Measurements from ENCODE around the gene PPP2R2B. TPM values are rescaled to one million over a fixed set of nuclear protein-coding genes. Genes with fewer than 3 reads are reported as not detected.

The PPP2R2B gene
- polyA plus RNA-seq, 1 donor (not counting 4 experiments of a cell fraction or from before 2014, with no cell fraction given): 0.33 TPM

DNA sequence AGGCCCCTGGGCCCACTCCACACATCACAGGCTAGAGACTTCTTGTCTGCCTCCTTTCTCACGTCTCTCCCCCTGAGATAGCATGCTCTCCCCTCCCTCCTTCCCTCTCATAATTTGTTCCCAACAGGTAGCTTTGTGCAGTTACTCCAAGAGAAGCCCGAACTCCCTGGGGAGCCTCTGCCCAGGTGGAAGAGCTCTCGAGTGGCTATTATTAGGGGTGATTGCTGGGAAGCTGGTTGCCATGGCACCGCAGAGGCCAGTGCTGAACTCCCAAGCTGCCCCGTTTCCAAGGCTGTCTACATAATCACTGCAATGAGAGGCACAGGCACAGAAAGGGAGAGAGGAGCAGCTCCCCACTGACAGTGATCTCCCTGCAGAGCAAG is 257.9 kb downstream of the PPP2R2B start:
- dilution Hi-C loops (cut with MboI; ENCODE audit: extremely low pct_ligation_motif_present, low sequenced_read_pairs): no loop called here
- H3K27me3 ChIP-seq (ENCODE audit: control insufficient read depth, extremely low read depth, insufficient read depth, low read length): no peaks in the 10 kb centered on the region
- no peak for FAIRE-seq

DNA sequence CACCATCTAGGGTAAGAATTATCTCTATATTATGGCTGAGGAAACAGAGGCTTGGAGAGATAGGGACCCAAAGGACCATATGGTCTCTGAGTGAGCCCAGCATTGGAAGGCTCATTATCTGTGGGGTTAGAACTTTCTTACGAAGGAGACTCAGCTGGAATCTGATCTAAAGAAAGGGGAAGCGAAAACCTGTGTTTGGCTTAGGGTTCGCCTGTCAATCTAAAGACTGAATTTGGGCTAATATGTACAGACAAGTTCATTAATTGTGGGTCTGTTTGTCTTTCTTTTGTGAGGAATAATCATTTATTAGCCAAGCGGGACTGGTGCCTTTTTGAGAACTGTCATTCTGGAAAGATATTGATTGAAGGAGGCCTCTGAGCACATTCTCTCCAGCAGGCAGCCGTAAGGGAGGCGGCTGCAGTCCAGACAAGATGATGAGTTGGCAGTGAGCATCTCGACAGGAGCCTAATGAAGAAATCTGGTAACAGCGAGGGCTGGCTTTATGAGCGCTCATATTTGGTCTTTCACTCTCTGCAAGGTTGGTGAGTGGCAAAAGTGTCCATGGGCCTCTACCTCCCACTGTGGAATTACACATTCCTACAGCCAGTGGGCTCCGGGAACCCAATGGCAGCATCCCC is 258.4 kb downstream of the PPP2R2B start:
- Histone ChIP-seq H3K27ac (ENCODE audit: control insufficient read depth, insufficient read depth, low read length) (no peak overlapping the region), H3K4me3 (ENCODE audit: control insufficient read depth in 2 of 3, extremely low read depth in 1 of 3, insufficient read depth in 2 of 3, low read depth in 1 of 3, low read length in 3 of 3) (no peak overlapping the region), H3K9me1 (ENCODE audit: control insufficient read depth, extremely low read depth, insufficient read depth, low read length) (no peaks in the 10 kb centered on the region), H4K20me1 (ENCODE audit: control insufficient read depth, extremely low read depth, insufficient read depth, low read length) (no peaks in the 10 kb centered on the region), H3K9me3 (ENCODE audit: control insufficient read depth, low read depth, low read length) (no peaks in the 10 kb centered on the region), H3K9ac (ENCODE audit: control insufficient read depth, extremely low read depth, insufficient read depth, low read length) (no peak overlapping the region), H2AFZ (ENCODE audit: control insufficient read depth, low read length) (no peak overlapping the region), H3K36me3 (ENCODE audit: control insufficient read depth in 2 of 2, extremely low read depth in 1 of 2, insufficient read depth in 2 of 2, low read length in 2 of 2) (no peaks in the 10 kb centered on the region), H3K4me2 (ENCODE audit: control insufficient read depth, extremely low read depth, insufficient read depth, low read depth, low read length) (no peak overlapping the region), H3K4me1 (ENCODE audit: control insufficient read depth, extremely low read depth, insufficient read depth, low read length) (no peaks in the 10 kb centered on the region), H3K79me2 (ENCODE audit: control insufficient read depth, insufficient read depth, low read length) (no peaks in the 10 kb centered on the region), H3K27me3 (ENCODE audit: control insufficient read depth, extremely low read depth, insufficient read depth, low read length) (no peaks in the 10 kb centered on the region)
- TF ChIP-seq, protein P1, sequence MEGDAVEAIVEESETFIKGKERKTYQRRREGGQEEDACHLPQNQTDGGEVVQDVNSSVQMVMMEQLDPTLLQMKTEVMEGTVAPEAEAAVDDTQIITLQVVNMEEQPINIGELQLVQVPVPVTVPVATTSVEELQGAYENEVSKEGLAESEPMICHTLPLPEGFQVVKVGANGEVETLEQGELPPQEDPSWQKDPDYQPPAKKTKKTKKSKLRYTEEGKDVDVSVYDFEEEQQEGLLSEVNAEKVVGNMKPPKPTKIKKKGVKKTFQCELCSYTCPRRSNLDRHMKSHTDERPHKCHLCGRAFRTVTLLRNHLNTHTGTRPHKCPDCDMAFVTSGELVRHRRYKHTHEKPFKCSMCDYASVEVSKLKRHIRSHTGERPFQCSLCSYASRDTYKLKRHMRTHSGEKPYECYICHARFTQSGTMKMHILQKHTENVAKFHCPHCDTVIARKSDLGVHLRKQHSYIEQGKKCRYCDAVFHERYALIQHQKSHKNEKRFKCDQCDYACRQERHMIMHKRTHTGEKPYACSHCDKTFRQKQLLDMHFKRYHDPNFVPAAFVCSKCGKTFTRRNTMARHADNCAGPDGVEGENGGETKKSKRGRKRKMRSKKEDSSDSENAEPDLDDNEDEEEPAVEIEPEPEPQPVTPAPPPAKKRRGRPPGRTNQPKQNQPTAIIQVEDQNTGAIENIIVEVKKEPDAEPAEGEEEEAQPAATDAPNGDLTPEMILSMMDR (optimal IDR thresholded peaks at IDR 0.05 in 1 of 3, IDR thresholded peaks at IDR 0.05 in 1 of 3, conservative IDR thresholded peaks at IDR 0.05 in 1 of 3; ENCODE audit: extremely low read depth in 1 of 3, insufficient read depth in 2 of 3, low read length in 3 of 3): no peak
- no peak for TF ChIP-seq EZH2 (IDR thresholded peaks at IDR 0.05; ENCODE audit: low read length)
- dilution Hi-C loops (cut with MboI; ENCODE audit: extremely low pct_ligation_motif_present, low sequenced_read_pairs): no loop called here
- FAIRE-seq (no peak), DNase-seq (ENCODE audit: low read depth, low spot score) (no peak)

More for the DNA sequence above, 257.9 kb downstream of the PPP2R2B start:
- H3K9me1 ChIP-seq (ENCODE audit: control insufficient read depth, extremely low read depth, insufficient read depth, low read length): no peaks in the 10 kb centered on the region
- H2AFZ ChIP-seq (ENCODE audit: control insufficient read depth, low read length): no peak overlapping the region
- DNase-seq (ENCODE audit: low read depth, low spot score): no peak
- H3K27ac ChIP-seq (ENCODE audit: control insufficient read depth, insufficient read depth, low read length): no peak overlapping the region
- no peaks in the 10 kb centered on the region for H4K20me1 ChIP-seq (ENCODE audit: control insufficient read depth, extremely low read depth, insufficient read depth, low read length)
- H3K9me3 ChIP-seq (ENCODE audit: control insufficient read depth, low read depth, low read length): no peaks in the 10 kb centered on the region
- no peaks in the 10 kb centered on the region for H3K36me3 ChIP-seq (ENCODE audit: control insufficient read depth in 2 of 2, extremely low read depth in 1 of 2, insufficient read depth in 2 of 2, low read length in 2 of 2)
- no peaks in the 10 kb centered on the region for H3K4me1 ChIP-seq (ENCODE audit: control insufficient read depth, extremely low read depth, insufficient read depth, low read length)
- H3K4me3 ChIP-seq (ENCODE audit: control insufficient read depth in 2 of 3, extremely low read depth in 1 of 3, insufficient read depth in 2 of 3, low read depth in 1 of 3, low read length in 3 of 3): no peak overlapping the region
- no peaks in the 10 kb centered on the region for H3K79me2 ChIP-seq (ENCODE audit: control insufficient read depth, insufficient read depth, low read length)
- TF ChIP-seq, protein P1 (optimal IDR thresholded peaks at IDR 0.05 in 1 of 3, IDR thresholded peaks at IDR 0.05 in 1 of 3, conservative IDR thresholded peaks at IDR 0.05 in 1 of 3; ENCODE audit: extremely low read depth in 1 of 3, insufficient read depth in 2 of 3, low read length in 3 of 3): no peak
- TF ChIP-seq EZH2 (IDR thresholded peaks at IDR 0.05; ENCODE audit: low read length): no peak
- H3K4me2 ChIP-seq (ENCODE audit: control insufficient read depth, extremely low read depth, insufficient read depth, low read depth, low read length): no peak overlapping the region
- no peak overlapping the region for H3K9ac ChIP-seq (ENCODE audit: control insufficient read depth, extremely low read depth, insufficient read depth, low read length)
